GM19099 (cell line): Measurements from ENCODE around the gene ANKRD27.

ENCODE experiments used
- POLR2A ChIP-seq: IDR thresholded peaks from 3 replicates; pipeline ENCODE4 v1.6.1; 2011; ENCODE audit warnings: low read depth; ENCODE audit not compliant: insufficient read length; ENCODE audit errors: extremely low read depth

Gene ANKRD27

DNA sequence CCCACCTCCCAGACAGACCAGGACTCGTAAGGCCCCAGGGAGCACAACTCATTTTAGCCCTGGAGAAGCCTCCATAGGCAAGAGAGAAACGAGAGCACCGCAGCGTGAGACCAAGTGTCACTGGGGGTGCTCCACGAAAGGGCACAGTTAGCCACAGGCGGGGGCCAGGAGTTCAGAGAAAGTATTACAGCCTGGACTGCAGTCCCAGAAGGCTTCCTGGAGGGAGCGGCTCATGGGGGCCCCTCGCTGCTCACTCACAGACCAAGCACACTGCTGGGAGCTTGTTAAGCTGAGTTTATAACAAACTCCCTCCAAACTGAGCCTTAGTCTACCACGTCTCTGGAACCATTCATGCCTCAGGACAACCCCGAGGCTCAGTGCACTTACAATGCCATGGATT lies 16.5 kb downstream of the ANKRD27 start:
- no peak for TF ChIP-seq POLR2A

DNA sequence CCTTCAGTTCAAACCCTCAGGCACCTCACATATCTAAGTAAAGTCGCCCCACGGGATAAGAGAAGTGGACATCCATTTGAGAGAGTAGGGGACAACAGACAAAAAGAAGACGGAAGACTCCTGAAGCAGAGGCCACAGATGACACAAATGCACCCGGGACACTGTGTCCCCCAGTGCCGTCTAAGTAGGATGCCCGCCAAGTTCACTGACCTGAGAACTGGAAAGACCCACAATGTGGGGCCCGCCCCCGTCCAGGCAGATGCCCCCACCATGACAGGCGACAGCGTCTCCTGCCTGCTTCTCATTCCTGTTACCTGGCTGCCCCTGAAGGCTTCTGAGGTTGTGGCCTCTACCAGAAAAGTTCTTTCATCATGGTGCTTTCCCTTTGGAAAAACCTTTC lies 16.9 kb downstream of the ANKRD27 start:
- TF ChIP-seq POLR2A, result no peak

DNA sequence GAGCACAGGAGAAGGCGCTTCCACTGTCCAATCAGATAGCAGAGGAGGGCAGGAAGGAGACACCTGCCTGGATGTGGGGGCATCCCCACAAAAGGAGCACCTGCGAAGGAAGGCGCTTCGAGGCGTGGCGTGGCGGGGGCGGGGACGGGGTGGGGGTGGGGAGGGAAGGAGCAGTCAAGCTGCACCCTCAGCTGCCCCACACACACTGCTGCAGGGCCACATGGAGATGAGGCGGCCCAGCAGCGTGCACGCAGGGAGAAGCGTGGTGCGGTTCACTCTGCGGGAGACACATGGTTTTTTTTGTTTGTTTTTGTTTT lies 21.4 kb downstream of the ANKRD27 start:
- no peak for TF ChIP-seq POLR2A

DNA sequence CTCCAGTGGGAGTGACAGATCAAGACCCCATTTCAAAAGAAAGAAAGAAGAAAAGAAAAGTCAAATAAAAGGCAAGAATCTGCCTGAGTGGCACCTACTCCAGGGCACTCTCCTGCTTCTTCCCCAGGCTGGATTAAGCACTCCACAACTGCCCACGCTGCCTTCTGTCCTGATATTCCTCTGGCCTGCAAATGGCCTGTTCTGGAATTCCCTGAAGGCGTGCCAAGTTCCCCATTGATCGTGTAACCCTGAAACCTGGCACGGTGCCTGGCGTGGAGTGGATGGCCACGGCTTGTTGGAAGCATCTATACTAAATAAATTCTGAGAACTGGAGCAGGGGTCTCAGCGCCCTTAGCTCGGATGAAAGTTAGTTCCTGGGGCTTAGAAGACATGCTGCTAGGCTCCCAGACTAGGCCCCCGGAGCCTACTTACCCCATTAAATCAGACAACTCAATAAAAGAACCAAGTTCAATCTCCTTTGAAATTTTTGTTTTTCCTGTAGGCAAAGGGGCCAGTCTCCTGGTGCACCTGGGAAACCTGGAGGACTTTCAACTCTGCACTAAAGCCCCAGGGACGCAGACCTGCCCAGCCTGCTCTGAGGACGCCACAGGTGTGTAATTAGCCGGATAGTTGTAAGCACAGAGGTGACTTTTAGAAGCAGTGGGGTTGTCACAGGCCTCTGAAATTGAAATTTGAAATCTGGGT lies 21.9 kb downstream of the ANKRD27 start:
- no peak for TF ChIP-seq POLR2A

DNA sequence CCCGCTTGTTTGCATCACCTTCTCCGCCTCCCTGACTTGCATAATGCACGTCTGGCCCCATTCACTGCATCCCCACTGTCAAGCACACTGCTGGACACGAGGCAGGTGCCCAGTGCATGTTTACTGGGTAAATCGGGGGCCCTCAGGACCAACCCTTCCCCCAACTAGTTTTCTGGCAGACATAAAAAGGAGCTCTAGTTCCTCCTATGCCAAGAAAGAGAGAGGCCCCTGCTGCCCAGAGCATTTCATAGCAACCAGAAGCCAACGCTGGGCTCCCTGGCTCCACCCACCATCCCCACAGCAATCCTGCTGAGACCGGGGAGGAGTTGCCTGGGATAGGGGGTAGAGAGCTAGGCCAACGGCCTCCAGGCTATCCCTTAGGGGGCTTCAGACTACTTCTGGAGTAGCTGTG lies 23.2 kb downstream of the ANKRD27 start:
- no peak for TF ChIP-seq POLR2A

DNA sequence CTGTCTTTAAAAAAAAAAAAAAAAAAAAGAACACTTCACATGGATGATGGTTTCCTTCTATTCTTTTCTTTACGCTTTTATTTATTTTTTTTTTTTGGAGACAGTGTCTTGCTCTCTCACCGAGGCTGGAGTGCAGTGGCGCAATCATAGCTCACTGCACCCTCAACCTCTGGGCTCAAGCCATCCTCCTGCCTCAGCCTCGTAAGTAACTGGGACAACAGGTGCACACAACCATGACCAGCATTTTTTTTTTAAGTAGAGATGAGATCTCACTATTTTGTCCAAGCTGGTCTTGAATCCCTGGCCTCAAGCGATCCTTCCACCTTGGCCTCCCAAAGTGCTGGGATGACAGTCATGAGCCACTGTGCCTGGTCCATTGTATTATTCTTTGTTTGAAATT lies 24.3 kb downstream of the ANKRD27 start:
- TF ChIP-seq POLR2A, result no peak

DNA sequence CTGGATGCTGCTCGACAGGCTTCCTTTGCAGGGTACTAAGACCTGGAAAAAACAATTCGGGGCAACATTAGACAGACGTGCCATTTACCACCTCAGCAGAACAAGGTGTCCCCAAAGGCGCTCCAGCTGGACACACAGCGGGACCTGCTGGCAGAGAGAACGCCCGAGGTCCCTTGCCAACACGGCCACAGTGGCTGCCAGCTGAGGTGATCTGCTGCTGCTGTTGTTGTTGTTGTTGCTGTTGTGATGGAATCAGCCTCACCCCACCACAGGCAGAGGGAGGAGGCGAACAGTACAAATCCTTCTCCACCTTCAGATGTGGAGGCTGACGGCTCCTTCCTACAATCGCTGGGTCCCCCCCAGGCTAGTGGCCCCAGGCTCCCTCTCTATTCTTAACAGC lies 25.2 kb downstream of the ANKRD27 start:
- TF ChIP-seq POLR2A, result no peak

DNA sequence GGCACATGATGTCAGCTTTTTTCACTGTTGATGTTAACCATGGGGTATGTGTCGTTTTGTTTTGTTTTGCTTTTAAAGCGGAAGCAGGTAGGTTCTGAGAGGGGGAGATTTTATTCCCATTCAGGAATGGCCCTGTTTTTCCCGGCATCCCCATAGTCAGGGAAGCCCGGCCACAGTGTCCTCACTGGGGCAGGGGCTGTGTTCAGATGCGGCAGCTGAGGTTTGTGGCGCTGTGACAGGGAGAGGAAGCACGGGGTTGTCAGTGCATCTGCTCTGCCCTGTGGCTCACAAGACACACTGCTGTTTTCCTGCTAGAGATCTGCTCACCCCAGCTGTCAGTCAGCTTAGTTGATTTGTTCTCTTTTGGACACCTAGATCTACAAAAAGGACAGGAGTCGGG lies 27.6 kb downstream of the ANKRD27 start:
- TF ChIP-seq POLR2A, result no peak

DNA sequence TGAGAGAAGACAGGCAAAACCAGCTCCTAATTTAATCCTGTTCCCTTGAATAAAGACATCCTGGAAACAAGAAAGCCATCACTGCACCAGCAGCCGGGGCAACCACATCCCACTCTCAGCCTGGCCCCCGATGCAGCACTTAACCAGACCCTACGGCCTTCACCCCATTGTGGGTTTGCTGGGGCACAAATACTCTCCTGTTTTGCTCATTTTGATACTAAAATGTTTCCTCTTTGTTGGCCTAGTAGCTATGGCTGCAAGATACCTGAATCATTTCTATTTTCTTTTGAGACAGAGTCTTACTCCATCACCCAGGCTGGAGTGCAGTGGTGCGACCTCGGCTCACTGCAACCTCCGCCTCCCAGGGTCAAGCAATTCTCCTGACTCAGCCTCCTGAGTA lies 28.4 kb downstream of the ANKRD27 start:
- TF ChIP-seq POLR2A, result no peak

DNA sequence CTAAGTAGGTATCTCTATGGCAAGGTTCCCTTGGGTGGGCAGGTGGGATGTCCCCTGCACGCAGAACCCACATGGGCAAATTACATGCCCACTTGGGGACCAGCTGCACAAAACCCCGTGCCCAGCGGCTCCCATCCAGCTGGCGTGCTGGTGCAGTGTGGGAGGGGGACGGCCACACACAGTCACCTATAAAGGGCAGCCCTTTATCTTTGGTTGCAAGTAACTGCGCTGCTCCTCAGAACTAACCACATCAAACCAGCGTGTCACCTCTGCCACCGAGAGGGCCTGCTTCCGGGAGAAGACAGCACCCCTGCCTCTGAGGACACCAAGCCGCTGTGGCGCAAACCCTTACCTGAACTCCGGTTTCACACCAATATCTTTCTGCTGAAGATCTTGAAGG lies 32.2 kb downstream of the ANKRD27 start:
- TF ChIP-seq POLR2A, result no peak

DNA sequence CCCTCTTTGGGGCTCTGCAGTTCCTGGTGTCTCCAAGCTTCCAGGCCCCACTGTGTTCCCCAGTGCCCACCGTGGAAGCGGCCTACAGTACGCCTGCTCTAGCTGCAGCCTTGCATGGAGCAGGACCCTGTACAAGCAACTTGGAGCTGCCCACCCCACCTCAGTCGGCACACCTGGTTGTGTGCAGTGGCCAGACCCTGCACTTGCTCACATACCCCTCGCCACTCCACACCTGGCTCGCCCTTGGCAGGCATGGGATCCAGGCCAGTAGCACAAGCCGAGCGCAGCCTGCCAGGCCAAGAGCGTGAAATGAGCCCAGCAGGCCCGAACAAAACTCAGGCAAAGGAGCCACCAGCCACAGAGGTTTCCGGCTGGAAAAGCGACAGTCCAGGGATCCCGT lies 36.4 kb downstream of the ANKRD27 start:
- no peak for TF ChIP-seq POLR2A

DNA sequence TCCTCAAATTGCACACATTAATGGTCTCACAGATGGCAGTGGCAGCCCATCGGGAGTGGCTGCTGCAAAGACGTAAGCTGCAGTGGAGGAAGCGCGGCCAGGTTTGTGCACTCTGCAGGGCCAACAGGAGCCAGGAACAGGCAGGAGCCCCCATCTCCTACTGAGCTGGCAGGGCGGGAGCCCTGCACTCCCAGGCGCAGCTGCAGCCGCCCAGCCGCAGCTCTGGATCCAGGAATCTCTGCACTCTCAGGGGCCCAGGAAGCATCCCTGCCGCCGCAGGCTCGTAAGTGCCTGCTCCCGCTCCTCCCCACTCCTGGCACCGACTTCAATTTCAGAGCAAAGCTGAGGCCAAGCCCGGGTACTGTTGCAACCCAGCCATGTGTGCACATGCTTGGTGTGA lies 37.5 kb downstream of the ANKRD27 start:
- TF ChIP-seq POLR2A, result no peak

DNA sequence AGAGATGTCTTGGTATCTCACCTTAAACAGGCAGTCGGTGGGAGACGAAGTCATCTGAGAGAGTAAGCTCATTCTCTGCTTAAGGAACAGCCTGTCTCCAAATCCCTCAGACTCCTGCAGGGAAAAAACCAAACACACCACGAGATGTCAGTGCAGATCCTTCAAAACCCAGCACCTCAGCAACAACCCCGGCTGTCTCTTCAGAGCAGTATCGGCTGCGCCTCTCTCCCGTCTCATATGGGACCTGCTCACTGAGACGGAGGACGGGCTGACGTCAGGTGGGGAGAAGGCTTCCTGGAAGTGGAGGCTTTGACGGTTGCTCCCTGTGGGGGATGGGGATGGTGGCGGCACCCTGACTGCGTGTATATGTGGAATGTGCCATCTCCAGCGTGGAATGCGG lies 43.6 kb downstream of the ANKRD27 start:
- TF ChIP-seq POLR2A, result no peak

DNA sequence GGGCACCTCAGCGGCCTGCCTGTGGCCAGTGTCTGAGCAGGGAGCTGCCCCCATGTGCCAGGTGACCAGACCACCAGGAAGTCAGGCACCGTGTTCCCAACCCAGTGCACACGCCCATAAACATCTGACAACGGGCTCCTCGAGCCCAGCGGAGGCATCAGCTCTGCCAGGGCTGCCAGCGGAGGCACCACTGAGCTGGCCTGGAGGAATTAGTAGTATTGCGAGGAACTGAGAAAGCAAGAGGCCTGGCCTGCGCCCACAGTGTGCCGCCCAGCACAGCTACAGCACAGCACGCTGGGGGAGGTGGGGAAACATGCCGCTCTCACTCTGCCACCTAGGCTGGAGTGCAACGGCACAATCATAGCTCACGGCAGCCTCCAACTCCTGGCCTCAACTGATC lies 44.6 kb downstream of the ANKRD27 start:
- no peak for TF ChIP-seq POLR2A

DNA sequence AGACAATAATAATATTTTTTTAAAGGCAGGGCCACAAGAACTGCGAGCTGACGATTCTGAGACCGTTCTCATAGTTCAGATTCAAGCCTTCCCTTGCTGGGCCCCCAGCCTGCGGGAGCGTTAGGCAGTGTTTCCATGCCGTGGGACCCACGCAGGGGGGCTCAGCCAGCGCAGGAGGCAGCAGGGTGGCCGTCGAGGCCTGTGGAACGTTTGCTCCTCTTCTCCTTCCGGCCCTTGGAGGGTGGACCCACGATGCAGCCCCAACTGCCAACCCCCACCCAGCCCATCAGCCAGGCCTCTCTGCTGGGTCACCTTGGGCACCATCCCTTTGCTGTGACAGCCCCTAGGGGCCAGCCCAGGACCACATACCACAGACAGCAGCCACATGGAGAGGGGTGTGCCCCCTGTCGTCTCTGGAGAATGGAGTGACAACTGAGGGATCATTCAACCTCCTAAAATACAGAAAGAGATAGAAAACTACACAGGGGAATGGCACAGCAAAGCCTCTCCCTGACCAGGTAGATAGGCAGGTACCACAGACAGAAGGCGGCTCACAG lies 47.2 kb downstream of the ANKRD27 start:
- no peak for TF ChIP-seq POLR2A

DNA sequence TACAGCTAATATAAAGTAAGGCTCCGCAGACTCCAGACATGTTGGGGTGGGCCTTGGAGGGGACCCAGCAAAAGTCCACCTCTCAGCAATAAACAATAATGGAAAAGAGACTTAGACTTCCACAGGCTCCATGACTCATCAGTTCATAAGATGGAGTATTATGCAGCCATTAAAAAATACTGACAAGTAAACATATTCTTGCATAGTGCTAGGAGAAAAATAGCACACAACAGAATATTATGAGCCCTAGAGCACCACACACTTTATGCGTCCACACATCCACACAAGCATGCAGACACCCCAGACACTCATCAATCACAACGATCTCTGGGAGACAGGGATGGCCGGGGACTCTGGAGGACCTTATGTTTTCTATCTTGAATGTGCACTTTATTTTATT lies 48.0 kb downstream of the ANKRD27 start:
- TF ChIP-seq POLR2A, result no peak

DNA sequence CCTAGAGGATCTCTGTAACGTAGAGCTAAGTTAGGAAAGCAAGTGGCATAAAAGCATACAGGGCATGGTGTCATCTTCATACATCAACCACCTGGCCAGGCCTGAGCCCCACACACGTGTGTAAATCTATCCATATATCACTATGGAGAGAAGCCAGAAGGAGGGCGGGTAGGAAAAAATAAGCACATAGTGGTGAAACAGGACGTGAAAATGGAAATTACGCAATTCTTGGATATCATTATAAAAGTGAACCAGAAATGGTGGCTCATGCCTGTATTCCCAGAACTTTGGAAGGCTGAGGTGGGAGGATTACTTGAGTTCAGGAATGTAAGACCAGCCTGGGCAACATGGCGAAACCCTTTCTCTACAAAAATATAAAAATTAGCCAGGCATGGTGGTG lies 50.6 kb downstream of the ANKRD27 start:
- no peak for TF ChIP-seq POLR2A

DNA sequence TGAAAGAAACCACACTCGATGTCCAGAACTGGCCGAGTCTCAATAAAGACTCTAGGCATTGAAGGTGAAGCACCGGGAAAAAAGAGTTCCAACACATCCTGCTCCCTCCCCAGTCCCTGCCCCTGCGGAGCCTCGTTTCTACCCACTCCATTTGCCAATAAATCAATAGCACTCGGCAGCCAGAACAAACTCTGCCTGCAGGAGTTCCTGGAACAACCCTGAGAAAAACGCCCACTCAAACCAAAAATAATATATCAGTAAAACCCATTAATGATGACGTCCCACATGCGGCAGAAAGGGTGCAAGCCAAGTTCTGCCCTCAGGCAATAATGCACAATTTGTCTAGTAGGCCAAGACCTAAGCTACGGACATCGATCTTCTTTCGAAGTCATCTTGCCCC lies 53.0 kb downstream of the ANKRD27 start:
- no peak for TF ChIP-seq POLR2A

DNA sequence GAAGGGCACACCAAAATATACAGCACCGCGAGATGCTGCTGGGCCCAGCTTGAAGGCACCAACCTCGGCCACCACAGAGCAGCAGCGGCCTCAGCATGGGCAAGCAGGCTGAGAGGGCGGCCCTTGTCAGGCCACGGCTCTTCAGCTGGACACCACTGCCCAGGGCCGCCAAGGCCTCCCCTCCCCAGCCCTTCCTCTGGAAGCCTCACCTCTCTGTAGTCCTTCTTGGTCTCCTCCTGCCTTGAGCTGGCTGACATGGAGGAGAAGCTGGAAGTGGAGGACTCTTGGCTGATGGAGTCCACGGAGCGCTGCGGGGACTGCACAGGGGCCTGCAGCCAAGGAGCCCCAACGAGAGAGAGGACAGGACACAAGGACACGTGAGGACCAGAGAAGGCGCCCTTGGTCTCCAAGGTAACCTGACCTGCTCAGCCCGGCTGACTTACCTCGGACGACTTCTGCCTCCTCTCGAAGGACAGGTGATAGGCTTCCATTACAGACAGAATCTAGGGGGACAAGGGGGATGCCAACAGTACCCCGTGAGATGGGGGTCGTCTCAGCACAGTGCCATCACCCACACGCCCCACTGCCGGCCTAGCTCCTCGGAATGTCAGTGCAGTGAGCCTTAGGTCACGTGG lies 55.8 kb downstream of the ANKRD27 start:
- no peak for TF ChIP-seq POLR2A
